ENCODE measurements around the gene TPK1.
"Not testable (repeated sequence)": the region's sequence is repeated elsewhere in the genome, so short reads cannot be mapped to it uniquely, and the experiment has no call there.

The TPK1 gene

GRCh38 chr7:144452064-144452463 is 383.8 kb downstream of the TPK1 start:
- H3K4me1 Mint-ChIP-seq, result no peaks in the 10 kb centered on the region
- no peaks in the 10 kb centered on the region for H3K27me3 Mint-ChIP-seq
- no peak overlapping the region for H3K4me3 Mint-ChIP-seq
- H3K36me3 Mint-ChIP-seq, result peaks cover 25% of the 10 kb centered on the region
- peaks cover 6% of the 10 kb centered on the region for H3K9me3 Mint-ChIP-seq
- H3K27ac Mint-ChIP-seq, result no peak overlapping the region

- no peaks in the 10 kb centered on the region for H3K27me3 Mint-ChIP-seq
- H3K4me1 Mint-ChIP-seq, result no peaks in the 10 kb centered on the region
- peaks cover under 1% of the 10 kb centered on the region for H3K36me3 Mint-ChIP-seq
- H3K9me3 Mint-ChIP-seq, result no peaks in the 10 kb centered on the region
- no peak overlapping the region for H3K27ac Mint-ChIP-seq
- H3K4me3 Mint-ChIP-seq, result no peak overlapping the region
Measured at GRCh38 chr7:144445590-144445989, 390.3 kb downstream of the TPK1 start.

GRCh38 chr7:144439717-144440205 is 396.1 kb downstream of the TPK1 start:
- Mint-ChIP-seq H3K9me3 (no peaks in the 10 kb centered on the region), H3K4me3 (no peak overlapping the region), H3K4me1 (no peaks in the 10 kb centered on the region), H3K27me3 (no peaks in the 10 kb centered on the region), H3K36me3 (no peaks in the 10 kb centered on the region), H3K27ac (no peak overlapping the region)

GRCh38 chr7:144438759-144439158 is 397.1 kb downstream of the TPK1 start:
- no peaks in the 10 kb centered on the region for H3K27me3 Mint-ChIP-seq
- H3K4me1 Mint-ChIP-seq, result no peaks in the 10 kb centered on the region
- no peak overlapping the region for H3K27ac Mint-ChIP-seq
- no peaks in the 10 kb centered on the region for H3K36me3 Mint-ChIP-seq
- H3K9me3 Mint-ChIP-seq, result no peaks in the 10 kb centered on the region
- H3K4me3 Mint-ChIP-seq, result no peak overlapping the region

GRCh38 chr7:144437370-144438191 is 398.3 kb downstream of the TPK1 start:
- Mint-ChIP-seq H3K4me3 (no peak overlapping the region), H3K4me1 (no peaks in the 10 kb centered on the region), H3K27ac (no peak overlapping the region), H3K27me3 (no peaks in the 10 kb centered on the region), H3K9me3 (no peaks in the 10 kb centered on the region), H3K36me3 (no peaks in the 10 kb centered on the region)

GRCh38 chr7:144436500-144436899 is 399.4 kb downstream of the TPK1 start:
- Mint-ChIP-seq H3K27me3 (no peaks in the 10 kb centered on the region), H3K4me3 (no peak overlapping the region), H3K9me3 (no peaks in the 10 kb centered on the region), H3K36me3 (no peaks in the 10 kb centered on the region), H3K4me1 (no peaks in the 10 kb centered on the region), H3K27ac (no peak overlapping the region)

- H3K9me3 Mint-ChIP-seq, result peaks cover 13% of the 10 kb centered on the region
- no peak overlapping the region for H3K27ac Mint-ChIP-seq
- no peak overlapping the region for H3K4me3 Mint-ChIP-seq
- no peaks in the 10 kb centered on the region for H3K4me1 Mint-ChIP-seq
- H3K27me3 Mint-ChIP-seq, result peaks cover 3% of the 10 kb centered on the region
- H3K36me3 Mint-ChIP-seq, result peaks cover 3% of the 10 kb centered on the region
Measured at GRCh38 chr7:144428431-144428830, 407.4 kb downstream of the TPK1 start.

- not testable (repeated sequence) for H3K27ac Mint-ChIP-seq, H3K4me3 Mint-ChIP-seq, H3K36me3 Mint-ChIP-seq, H3K4me1 Mint-ChIP-seq, H3K27me3 Mint-ChIP-seq
- peaks cover 13% of the 10 kb centered on the region for H3K9me3 Mint-ChIP-seq
Measured at GRCh38 chr7:144427539-144427938, 408.3 kb downstream of the TPK1 start.

- not testable (repeated sequence) for H3K9me3 Mint-ChIP-seq, H3K36me3 Mint-ChIP-seq, H3K4me3 Mint-ChIP-seq
Measured at GRCh38 chr7:144418931-144419330, 416.9 kb downstream of the TPK1 start.

GRCh38 chr7:144416341-144416740 is 419.5 kb downstream of the TPK1 start:
- peaks cover 4% of the 10 kb centered on the region for H3K27me3 Mint-ChIP-seq
- no peaks in the 10 kb centered on the region for H3K9me3 Mint-ChIP-seq

More at GRCh38 chr7:144418931-144419330, 416.9 kb downstream of the TPK1 start:
- not testable (repeated sequence) for H3K4me1 Mint-ChIP-seq, H3K27ac Mint-ChIP-seq, H3K27me3 Mint-ChIP-seq

GRCh38 chr7:144415858-144416257 is 420.0 kb downstream of the TPK1 start:
- H3K4me1 Mint-ChIP-seq, result no peaks in the 10 kb centered on the region
- no peaks in the 10 kb centered on the region for H3K9me3 Mint-ChIP-seq
- no peaks in the 10 kb centered on the region for H3K36me3 Mint-ChIP-seq
- no peak overlapping the region for H3K27ac Mint-ChIP-seq
- peaks cover 4% of the 10 kb centered on the region for H3K27me3 Mint-ChIP-seq
- no peak overlapping the region for H3K4me3 Mint-ChIP-seq

More at GRCh38 chr7:144416341-144416740, 419.5 kb downstream of the TPK1 start:
- Mint-ChIP-seq H3K4me1 (no peaks in the 10 kb centered on the region), H3K36me3 (no peaks in the 10 kb centered on the region), H3K27ac (no peak overlapping the region), H3K4me3 (no peak overlapping the region)

GRCh38 chr7:144414815-144415214 is 421.0 kb downstream of the TPK1 start:
- Mint-ChIP-seq H3K27me3 (peaks cover 4% of the 10 kb centered on the region), H3K27ac (no peak overlapping the region), H3K4me1 (no peaks in the 10 kb centered on the region), H3K36me3 (no peaks in the 10 kb centered on the region), H3K4me3 (no peak overlapping the region), H3K9me3 (no peaks in the 10 kb centered on the region)

GRCh38 chr7:144410441-144410840 is 425.4 kb downstream of the TPK1 start:
- no peak overlapping the region for H3K4me3 Mint-ChIP-seq
- H3K27me3 Mint-ChIP-seq, result peaks cover 3% of the 10 kb centered on the region
- no peaks in the 10 kb centered on the region for H3K4me1 Mint-ChIP-seq

GRCh38 chr7:144408121-144408520 is 427.7 kb downstream of the TPK1 start:
- Mint-ChIP-seq H3K36me3 (no peaks in the 10 kb centered on the region), H3K4me1 (no peaks in the 10 kb centered on the region), H3K4me3 (no peak overlapping the region), H3K27ac (no peak overlapping the region), H3K27me3 (peaks cover 3% of the 10 kb centered on the region), H3K9me3 (no peaks in the 10 kb centered on the region)

More at GRCh38 chr7:144410441-144410840, 425.4 kb downstream of the TPK1 start:
- no peaks in the 10 kb centered on the region for H3K36me3 Mint-ChIP-seq
- no peaks in the 10 kb centered on the region for H3K9me3 Mint-ChIP-seq
- no peak overlapping the region for H3K27ac Mint-ChIP-seq

GRCh38 chr7:144407266-144407931 is 428.5 kb downstream of the TPK1 start:
- Mint-ChIP-seq H3K36me3 (no peaks in the 10 kb centered on the region), H3K4me1 (no peaks in the 10 kb centered on the region), H3K4me3 (no peak overlapping the region), H3K9me3 (no peaks in the 10 kb centered on the region), H3K27ac (no peak overlapping the region), H3K27me3 (peaks cover 3% of the 10 kb centered on the region)

GRCh38 chr7:144404946-144405345 is 430.9 kb downstream of the TPK1 start:
- Mint-ChIP-seq H3K27ac (no peak overlapping the region), H3K36me3 (no peaks in the 10 kb centered on the region), H3K27me3 (peaks cover 1% of the 10 kb centered on the region), H3K9me3 (no peaks in the 10 kb centered on the region), H3K4me1 (no peaks in the 10 kb centered on the region), H3K4me3 (no peak overlapping the region)

Measured in activated naive CD4-positive, alpha-beta T cell treated with anti-CD3 and anti-CD28 coated beads, Interleukin-2, amount 50 U/mL, for 24 hours (primary cell).